ENCODE measurements around the gene C5AR2.
"Not testable (repeated sequence)": the region's sequence is repeated elsewhere in the genome, so short reads cannot be mapped to it uniquely, and the experiment has no call there.

C5AR2 gene

DNA sequence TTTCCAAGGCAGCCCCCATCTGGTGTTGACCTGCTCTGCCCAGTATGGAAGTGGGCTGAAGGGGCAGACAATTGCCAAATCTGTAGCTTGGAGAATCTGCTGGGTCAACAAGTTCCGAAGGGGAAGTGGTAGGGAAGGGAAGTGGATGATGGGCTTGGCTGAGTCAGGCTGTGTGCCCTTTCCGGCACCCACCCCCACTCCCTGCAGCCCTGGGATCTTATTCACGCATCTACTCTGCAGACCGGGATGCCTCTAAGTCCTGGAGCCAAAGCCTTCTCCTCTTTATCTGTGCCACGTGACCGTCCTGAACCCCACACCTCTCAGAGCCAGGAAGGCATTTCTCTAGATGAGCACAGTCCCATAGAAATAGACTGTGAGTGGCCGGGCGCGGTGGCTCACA, 7.5 kb upstream of the C5AR2 start:
- DNase-seq, result no peak

DNA sequence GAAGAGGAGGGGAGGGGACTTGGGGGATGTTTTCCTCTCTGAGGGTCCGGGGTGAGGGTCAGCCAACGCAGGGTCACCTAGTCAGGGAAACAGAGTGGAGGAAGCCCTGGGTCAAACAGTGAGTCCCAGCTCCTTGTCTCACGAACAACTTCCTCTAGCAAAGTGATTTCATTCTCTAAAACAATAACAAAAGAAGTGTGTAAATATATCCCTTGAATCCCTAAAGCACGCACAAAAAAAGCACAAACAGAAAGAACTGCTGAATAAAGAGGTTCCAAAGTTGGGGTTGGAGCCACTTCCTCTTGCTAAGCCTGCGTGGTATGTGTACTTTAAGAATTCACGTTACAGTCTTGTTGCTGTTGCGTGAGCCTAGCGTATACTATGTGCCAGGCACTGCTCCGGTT, 1.5 kb upstream of the C5AR2 start:
- DNase-seq, result no peak

DNA sequence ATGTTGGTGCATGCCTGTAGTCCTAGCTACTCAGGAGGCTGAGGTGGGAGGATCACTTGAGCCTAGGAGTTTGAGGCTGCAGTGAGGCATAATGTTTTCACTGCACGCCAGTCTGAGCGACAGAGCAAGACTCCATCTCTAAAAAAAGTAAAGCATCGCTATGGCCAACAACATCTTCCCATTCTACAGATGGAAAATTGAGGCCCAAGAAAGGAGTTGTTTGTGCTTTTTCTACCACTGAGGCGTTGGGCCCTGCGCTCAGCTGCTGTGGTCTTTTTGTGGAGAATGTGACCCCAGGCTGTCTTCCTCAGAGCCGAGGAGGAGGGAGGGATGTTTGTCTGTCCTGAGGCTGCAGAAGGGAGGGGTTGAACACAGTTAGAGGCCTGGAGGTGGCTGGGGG, 485 bp upstream of the C5AR2 start:
- no peak for DNase-seq

DNA sequence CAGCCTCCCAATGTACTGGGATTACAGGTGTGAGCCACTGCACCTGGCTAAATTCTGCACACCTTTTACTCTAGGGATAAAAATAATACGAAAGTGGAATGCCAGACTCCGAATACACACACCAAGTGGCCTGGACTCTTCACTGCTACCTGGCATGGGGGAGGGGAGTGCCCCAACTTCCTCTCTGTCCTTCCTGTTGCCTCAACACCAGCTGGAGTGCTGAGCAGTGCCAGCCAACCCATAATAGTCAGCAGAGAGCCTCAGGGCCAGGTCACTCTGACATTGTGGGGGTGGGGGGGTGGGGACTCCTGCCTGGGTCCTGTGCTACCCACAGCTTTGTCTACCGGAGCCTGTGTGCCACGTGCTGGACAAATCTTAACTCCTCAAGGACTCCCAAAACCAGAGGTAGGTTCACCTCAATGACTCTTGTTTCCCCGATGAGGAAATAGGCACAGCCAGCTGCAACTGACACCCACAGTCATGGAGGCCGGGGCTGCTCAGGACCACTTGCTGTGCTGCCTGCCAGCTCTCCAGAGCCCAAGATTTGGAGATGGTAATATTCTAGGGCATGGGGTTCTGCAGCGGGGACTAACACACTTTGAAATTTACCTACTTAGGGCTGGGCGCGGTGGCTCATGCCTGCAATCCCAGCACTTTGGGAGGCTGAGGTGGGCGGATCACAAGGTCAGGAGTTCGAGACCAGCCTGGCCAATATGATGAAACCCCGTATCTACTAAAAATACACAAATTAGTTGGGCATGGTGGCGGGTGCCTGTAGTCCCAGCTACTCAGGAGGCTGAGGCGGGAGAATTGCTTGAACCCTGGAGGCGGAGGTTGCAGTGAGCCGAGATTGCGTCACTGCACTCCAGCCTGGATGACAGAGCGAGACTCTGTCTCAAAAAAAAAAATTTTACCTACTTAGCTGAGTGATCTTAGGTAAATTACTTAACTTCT, 5.1 kb downstream of the C5AR2 start:
- not testable (repeated sequence) for DNase-seq

DNA sequence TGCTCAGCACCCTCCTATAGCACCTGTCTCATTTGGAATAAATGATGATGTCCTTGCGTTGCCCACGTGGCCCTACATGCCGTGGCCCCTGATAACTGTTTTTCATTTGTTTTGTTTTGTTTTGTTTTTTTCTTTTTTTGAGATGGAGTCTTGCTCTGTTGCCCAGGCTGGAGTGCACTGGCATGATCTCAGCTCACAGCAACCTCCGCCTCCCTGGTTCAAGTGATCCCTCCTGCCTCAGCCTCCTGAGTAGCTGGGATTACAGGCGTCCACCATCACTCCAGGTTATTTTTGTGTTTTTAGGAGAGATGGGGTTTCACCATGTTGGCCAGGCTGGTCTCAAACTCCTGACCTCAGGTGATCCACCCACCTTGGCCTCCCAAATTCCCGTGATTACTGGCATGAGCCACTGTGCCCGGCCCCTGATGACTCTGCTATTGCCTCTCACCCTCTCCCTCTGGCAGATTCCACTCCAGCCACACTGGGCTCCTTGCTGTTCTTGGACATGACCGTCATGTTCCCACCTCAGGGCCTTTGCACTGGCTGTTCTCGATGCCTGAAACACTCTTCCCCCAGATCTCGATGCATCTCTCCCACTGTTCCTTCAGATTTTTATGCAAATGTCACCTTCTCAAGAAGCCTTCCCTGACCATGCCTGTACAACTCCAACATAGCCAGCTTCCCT, 7.4 kb downstream of the C5AR2 start:
- no peak for DNase-seq

DNA sequence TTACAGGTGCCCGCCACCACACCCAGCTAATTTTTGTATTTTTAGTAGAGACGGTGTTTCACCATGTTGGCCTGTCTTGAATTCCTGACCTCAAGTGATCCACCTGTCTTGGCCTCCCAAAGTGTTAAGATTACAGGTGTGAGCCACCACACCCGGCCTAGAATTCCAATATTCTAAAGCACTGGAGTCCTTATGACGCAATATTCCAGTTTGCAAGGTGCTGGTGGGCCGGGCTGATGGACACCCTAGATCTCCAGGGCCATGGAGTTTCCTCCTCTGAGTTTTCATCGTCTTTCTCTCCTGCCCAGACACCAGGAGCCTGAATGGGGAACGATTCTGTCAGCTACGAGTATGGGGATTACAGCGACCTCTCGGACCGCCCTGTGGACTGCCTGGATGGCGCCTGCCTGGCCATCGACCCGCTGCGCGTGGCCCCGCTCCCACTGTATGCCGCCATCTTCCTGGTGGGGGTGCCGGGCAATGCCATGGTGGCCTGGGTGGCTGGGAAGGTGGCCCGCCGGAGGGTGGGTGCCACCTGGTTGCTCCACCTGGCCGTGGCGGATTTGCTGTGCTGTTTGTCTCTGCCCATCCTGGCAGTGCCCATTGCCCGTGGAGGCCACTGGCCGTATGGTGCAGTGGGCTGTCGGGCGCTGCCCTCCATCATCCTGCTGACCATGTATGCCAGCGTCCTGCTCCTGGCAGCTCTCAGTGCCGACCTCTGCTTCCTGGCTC, 8.7 kb downstream of the C5AR2 start:
- DNase-seq, result no peak

DNA sequence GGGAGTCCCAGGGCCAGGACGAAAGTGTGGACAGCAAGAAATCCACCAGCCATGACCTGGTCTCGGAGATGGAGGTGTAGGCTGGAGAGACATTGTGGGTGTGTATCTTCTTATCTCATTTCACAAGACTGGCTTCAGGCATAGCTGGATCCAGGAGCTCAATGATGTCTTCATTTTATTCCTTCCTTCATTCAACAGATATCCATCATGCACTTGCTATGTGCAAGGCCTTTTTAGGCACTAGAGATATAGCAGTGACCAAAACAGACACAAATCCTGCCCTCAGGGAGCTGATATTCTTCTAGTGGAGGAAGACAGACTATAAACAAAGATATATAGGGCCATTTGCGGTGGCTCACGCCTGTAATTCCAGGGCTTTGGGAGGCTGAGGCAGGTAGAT, 9.8 kb downstream of the C5AR2 start:
- DNase-seq, result no peak

DNA sequence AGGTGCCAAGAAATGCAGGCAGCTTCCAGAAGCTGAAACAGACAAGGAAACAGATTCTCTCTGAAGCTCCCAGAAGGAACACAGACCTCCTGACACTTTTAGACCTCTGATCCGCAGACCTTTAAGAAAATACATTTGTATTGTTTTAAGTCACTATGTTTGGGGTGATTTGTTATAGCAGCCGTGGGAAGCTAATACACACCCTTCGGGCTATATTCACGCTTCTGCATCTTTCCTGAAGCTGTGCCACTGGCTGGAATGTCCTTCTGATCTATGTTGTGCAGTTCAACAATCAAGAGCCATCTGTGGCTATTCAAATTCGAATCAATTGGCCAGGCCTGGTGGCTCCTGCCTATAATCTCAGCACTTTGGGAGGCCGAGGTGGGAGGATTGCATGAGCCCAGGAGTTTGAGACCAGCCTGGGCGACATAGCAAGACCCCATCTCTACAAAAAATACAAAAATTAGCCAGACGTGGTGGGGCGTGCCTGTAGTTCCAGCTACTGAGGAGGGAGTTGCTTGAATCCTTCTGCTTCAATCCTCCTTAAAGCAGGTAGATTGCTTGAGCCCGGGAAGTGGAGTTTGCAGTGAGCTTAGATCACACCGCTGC, 11.3 kb downstream of the C5AR2 start:
- no peak for DNase-seq

DNA sequence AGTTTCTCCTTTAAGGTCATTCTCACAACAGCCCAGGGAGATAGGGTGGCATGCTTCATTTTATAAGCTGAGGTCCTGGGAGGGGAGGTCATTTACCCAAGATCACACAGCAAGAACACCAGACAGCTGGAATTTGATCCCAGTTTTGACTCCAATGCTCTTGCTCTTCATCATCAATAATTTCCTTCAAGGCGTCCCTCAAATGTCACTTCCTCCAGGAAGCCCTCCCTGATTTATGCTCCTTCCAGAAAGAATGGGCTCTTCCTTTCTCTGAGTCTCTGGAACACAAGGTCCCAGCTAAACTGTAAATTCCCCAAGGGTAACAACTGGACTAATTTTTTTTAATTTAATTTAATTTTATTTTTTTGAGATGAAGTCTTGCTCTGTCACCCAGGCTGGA, 12.4 kb downstream of the C5AR2 start:
- DNase-seq, result no peak

DNA sequence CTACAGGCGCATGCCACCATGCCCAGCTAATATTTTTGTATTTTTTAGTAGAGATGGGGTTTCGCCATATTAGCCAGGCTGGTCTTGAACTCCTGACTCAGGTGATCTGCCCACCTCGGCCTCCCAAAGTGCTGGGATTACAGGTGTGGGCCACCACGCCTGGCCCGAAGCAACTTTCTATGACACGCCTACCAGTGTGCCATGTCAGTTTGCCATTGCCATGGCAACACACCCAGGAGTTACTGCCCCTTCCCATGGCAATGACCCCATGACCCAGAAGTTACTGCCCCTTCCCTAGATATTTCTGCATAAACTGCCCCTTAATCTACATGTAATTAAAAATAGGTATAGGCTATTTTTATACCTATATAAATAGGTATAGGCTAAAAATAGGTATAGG, 14.0 kb downstream of the C5AR2 start:
- not testable (repeated sequence) for DNase-seq

DNA sequence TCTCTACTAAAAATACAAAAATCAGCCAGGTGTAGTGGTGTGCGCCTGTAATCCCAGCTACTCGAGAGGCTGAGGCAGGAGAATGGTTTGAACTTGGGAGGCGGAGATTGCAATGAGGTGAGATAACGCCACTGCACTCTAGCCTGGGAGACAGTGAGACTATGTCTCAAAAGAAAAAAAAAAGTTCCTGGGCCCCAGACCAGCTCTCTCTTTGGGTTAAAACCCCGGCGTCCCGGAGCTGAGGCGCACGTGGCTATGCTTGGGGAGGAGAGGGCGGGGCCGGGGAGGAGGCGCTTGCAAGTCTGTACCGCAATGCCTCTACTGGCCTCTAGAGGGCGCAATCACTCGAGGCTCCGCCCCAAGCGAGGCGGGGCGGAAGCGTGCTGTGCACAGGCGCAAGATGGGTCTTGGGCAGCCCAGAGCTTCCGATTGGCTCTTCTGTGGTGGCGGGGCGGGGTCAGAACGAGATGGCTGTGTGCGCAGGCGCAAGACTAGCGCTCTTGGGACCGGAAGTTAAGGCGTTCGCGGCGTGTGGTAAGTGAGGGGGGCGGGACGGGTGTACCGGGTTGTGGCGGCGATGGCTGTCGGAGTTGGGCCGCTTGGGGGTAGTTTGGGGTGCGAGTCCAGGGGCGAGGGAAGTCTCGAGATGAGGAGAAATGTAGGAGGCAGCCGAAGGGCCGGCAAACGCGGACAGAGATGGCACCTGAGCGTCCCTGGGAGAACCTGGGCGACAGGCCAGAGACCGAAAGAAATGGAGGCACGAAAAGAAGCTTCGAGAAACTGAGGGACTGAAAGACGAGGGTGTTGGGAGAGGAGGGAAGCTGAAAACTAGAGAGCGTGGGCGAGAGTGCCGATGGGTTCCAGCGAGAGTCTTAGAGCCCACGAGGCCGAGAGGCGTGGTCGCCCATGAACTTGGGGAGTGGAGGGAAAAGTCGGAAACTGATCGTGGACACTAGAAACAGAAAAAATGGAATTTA, 17.1 kb downstream of the C5AR2 start, which contains the start of gene DHX34:
DHX34 (plus strand) TSS at position 497 of the 977 bp plus-strand sequence. CDS start 3,716 bp downstream, outside the sequence.
- peak; percentile 97 to 99 for DNase-seq

DNA sequence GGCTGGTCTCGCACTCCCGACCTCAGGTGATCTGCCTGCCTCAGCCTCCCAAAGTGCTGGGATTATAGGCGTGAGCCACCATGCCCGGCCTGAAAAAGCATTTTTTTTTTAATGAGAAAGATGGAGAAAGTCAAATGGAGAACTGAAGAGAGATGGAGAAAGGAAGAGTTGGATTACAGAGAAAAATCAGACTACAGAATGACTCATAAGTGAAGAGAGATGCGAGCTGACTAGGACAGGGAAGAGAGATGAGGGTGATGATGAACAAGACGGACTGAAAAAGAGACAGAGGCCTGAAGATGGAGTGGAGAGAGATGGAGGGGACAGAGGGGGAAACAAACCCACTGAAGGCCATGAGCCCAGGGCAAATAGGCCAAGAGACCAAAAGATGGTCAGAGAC, 18.7 kb downstream of the C5AR2 start:
- DNase-seq, result no peak

DNA sequence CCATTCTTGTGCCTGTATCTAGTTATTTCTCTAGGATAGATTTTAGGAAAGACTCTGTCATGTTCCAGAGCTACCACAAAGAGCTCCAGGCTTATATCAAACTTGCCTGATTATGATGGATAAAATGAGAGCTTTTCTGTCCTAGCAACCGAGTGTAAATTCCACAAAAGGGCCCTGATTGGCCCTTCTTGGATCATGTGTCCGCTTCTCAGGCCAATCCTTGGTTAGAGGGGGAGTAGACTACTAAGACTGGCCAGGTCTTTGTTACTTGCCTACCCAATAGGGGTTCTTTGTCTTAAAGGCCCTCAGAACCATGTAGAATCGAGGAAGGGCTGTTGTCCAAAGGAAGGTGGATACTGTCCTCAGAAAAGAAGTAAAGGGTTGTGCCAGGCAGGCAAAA, 19.6 kb downstream of the C5AR2 start:
- no peak for DNase-seq

DNA sequence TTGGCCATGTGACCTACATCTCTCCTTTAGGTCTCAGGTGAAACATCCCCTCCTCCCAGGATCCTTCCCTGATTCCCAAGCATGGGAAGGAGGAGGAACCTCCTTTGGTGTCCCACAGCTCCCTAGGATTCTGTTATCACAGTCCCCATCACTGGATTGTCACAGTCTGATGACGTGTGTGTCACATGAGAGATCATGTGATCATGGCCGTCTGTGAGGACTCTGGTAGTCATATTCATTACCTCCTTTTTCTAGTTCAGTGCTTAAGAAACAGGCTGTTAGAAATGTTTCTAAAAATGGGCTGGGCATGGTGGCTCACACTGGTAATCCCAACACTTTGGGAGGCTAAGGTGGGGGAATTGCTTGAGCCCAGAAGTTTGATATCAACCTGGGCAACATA, 20.1 kb downstream of the C5AR2 start:
- DNase-seq, result no peak

DNA sequence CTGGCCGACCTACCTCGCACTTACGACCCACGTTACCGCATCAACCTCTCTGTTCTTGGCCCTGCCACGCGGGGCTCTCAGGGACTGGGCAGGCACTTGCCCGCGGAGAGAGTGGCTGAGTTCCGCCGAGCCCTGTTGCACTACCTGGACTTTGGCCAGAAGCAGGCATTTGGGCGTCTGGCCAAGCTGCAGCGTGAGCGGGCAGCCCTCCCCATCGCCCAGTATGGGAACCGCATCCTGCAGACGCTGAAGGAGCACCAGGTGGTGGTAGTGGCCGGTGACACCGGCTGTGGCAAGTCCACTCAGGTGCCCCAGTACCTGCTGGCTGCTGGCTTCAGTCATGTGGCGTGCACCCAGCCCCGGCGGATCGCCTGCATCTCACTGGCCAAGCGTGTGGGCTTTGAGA, 21.3 kb downstream of the C5AR2 start:
- DNase-seq, result no peak

DNA sequence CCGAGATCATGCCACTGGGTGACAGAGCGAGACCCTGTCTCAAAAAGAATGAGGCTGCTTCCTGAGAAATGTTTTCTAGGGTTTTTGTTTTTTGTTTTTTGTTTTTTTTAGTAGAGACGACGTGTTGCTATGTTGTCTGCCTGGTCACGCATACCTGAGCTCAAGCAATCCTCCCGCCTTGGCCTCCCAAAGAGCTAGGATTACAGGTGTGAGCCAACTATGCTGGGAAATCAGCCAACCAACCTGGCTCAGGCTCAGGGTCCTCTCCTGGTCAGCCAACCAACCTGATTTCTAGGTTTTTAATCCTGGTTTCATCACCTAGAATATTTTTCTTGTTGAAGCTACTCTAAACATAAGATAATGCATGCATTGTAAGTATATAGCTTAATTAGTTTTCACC, 24.9 kb downstream of the C5AR2 start:
- no peak for DNase-seq

DNA sequence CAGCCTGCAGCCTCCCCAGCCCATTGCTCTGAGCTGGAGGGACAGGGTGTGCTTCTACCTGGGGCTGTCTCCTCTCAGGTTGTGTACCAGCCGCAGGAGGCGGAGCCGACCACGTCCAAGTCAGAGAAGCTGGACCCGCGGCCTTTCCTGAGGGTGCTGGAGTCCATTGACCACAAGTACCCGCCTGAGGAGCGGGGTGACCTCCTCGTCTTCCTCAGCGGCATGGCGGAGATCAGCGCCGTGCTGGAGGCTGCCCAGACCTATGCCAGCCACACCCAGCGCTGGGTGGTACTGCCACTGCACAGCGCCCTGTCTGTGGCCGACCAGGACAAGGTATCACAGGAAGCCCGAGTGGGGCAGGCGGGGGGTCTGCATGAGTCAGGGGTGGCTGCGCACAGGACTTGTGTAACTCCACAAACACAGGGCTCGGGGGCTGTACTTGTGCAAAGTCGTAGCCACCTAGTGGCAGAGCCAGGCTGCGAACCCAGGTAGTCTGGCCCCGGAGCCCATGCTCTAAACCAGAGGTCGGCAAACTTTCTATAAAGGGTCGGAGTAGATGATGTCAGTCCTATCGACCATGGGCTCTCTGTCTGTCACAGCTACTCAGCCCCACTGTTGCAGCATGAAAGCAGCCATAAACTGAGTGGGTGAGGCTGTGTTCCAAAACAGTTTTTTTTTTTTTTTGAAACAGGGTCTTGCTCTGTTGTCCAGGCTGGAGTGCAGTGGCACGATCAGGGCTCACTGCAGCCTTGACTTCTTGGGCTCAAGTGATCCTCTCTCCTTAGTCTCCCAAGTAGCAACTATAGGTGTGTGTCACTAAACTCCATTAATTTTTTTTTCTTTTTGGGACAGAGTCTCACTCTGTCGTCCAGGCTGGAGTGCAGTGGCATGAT, 26.1 kb downstream of the C5AR2 start:
- DNase-seq, result no peak

DNA sequence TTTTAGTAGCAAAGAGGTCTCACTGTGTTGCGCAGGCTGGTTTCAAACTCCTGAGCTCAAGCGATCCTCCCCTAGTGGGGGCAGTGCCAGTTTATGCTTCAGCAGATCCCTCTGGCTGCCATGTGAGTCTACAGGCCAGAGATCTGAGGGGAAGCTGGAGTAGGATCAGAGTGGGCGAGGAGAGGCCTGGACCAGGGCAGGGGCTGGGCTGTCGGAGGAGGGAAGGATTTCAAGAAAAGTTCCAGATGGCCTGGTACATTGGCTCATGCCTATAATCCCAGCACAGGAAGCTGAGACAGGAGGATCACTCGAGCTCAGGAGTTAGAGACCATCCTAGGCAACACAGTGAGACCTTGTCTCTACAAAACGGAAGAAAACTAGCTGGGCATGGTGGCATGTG, 27.0 kb downstream of the C5AR2 start:
- DNase-seq, result no peak

DNA sequence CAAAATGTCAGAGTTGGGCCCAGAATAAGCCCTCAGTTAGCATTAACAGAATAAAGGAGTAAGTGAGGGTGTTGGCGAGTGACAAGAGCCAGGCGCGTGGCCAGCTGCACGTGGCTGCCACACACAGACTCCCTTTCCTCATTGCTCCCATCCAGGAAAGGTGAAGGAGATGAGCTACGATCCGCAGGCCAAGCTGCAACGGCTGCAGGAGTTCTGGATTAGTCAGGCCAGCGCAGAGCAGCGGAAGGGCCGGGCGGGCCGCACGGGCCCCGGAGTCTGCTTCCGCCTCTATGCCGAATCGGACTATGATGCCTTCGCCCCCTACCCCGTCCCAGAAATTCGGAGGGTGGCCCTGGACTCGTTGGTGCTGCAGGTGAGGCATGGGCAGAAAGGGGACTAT, 30.3 kb downstream of the C5AR2 start:
- DNase-seq, result no peak

DNA sequence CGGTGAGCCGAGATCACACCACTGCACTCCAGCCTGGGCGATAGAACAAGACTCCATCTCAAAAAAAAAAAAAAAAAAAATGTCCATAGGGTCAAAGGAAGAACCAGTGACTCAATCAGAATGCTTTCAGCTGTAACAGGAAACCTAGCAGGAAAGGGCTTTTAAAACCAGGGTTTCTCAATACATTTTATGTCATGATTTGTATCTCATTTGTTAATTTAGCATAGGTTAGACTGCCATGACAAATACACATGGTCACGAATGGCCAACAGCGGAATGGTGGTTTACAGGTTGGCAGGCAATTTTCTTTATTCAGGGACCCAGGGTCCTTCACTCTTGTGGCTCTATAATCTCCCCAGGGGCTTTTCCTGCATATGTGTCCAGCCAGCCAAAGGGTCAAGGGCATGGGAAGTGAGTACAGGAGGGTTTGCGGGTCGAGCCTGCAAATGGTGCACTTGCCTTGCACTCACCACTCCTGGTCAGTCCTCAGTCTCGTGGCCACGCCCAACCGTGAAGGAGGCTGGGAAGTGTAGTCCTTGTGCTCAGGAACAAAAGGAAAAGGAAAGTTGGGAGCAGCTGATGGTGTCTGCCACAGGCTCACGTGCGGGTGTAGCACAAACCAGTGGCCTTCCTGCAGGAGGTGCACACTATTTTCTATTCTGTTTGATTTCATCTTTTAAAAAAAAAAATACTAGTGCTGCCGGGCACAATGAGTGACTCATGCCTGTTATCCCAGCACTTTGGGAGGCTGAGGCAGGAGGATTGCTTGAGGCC, 32.0 kb downstream of the C5AR2 start:
- no peak for DNase-seq

Measured in stimulated activated CD4-positive, alpha-beta T cell treated with anti-CD3 and anti-CD28 coated beads, Interleukin-4, amount 100 ng/mL, for 4 hours (primary cell).